MV-4-11 (cell line): Measurements from ENCODE around the gene MRPL54.
"Not testable (repeated sequence)": the region's sequence is repeated elsewhere in the genome, so short reads cannot be mapped to it uniquely, and the experiment has no call there.

ENCODE experiments used
- DNase-seq: peaks from one replicate; lab custom pipeline; 2025; lab: John Stamatoyannopoulos, UW

MRPL54 gene

GRCh38 chr19:3740431-3740830 is 22.1 kb upstream of the MRPL54 start:
- DNase-seq = no peak

GRCh38 chr19:3743486-3743885 is 19.0 kb upstream of the MRPL54 start:
- peak; percentile 62 for DNase-seq

GRCh38 chr19:3745363-3746045 is 17.0 kb upstream of the MRPL54 start:
- no peak for DNase-seq

GRCh38 chr19:3746371-3747056 is 16.0 kb upstream of the MRPL54 start:
- DNase-seq = no peak

GRCh38 chr19:3748965-3749364 is 13.5 kb upstream of the MRPL54 start:
- no peak for DNase-seq

GRCh38 chr19:3750211-3750610 is 12.3 kb upstream of the MRPL54 start:
- no peak for DNase-seq

GRCh38 chr19:3751236-3751635 is 11.2 kb upstream of the MRPL54 start:
- DNase-seq = no peak

- DNase-seq = no peak
Measured at GRCh38 chr19:3752492-3752891, 10.0 kb upstream of the MRPL54 start.

- no peak for DNase-seq
Measured at GRCh38 chr19:3753631-3754410, 8.7 kb upstream of the MRPL54 start.

- not testable (repeated sequence) for DNase-seq
Measured at GRCh38 chr19:3757705-3758104, 4.8 kb upstream of the MRPL54 start.

- DNase-seq = not testable (repeated sequence)
Measured at GRCh38 chr19:3758297-3758696, 4.2 kb upstream of the MRPL54 start.

- DNase-seq = no peak
Measured at GRCh38 chr19:3759482-3760254, 2.8 kb upstream of the MRPL54 start.

GRCh38 chr19:3760871-3761361 is 1.6 kb upstream of the MRPL54 start:
- no peak for DNase-seq

GRCh38 chr19:3761382-3762129 is 926 bp upstream of the MRPL54 start, which contains the start of gene APBA3:
TSS of gene APBA3 (minus strand) at chr19:3761692. CDS start at chr19:3760264, 1,428 bp downstream.
- peak; percentile 91 for DNase-seq

- no peak for DNase-seq
Measured at GRCh38 chr19:3762130-3762473, 380 bp upstream of the MRPL54 start.

- no peak for DNase-seq
Measured at GRCh38 chr19:3765121-3765520, 2.6 kb downstream of the MRPL54 start.

GRCh38 chr19:3765757-3766156 is 3.3 kb downstream of the MRPL54 start:
- DNase-seq = not testable (repeated sequence)

- DNase-seq = peak; percentile 59
Measured at GRCh38 chr19:3766520-3766919, 4.0 kb downstream of the MRPL54 start.

- no peak for DNase-seq
Measured at GRCh38 chr19:3767050-3767449, 4.6 kb downstream of the MRPL54 start.

GRCh38 chr19:3768015-3768747 is 5.7 kb downstream of the MRPL54 start:
- no peak for DNase-seq

GRCh38 chr19:3768748-3769099 is 6.2 kb downstream of the MRPL54 start:
- no peak for DNase-seq
